IPS-15b (cell line): ENCODE measurements around the gene CCNL2.
"Not testable (repeated sequence)": the region's sequence is repeated elsewhere in the genome, so short reads cannot be mapped to it uniquely, and the experiment has no call there.

Experiments used
- H3K27me3 ChIP-seq: one replicate; pipeline ENCODE4 v1.6.1; 2013; ENCODE audit warnings: low read length; ENCODE audit not compliant: control insufficient read depth, insufficient read depth
- H3K36me3 ChIP-seq: one replicate; pipeline ENCODE4 v1.6.1; 2013; ENCODE audit warnings: low read length; ENCODE audit not compliant: control insufficient read depth, insufficient read depth
- H3K4me1 ChIP-seq: one replicate; pipeline ENCODE4 v1.6.1; 2013; ENCODE audit warnings: mild to moderate bottlenecking, low read length; ENCODE audit not compliant: control insufficient read depth, insufficient read depth
- H3K4me3 ChIP-seq: one replicate; pipeline ENCODE4 v1.5.1; 2013; ENCODE audit warnings: low read depth, low read length
- H3K9ac ChIP-seq: one replicate; pipeline ENCODE4 v1.6.1; 2013; ENCODE audit warnings: low read depth, mild to moderate bottlenecking, low read length
- H3K9me3 ChIP-seq: one replicate; pipeline ENCODE4 v1.6.1; 2013; ENCODE audit warnings: mild to moderate bottlenecking, low read length; ENCODE audit not compliant: control insufficient read depth, insufficient read depth

CCNL2 gene

GRCh38 chr1:1373051-1373814 lies 25.9 kb downstream of the CCNL2 start:
- no peak overlapping the region for H3K9ac ChIP-seq
- H3K9me3 ChIP-seq: no peaks in the 10 kb centered on the region
- peaks cover 3% of the 10 kb centered on the region for H3K4me1 ChIP-seq
- H3K36me3 ChIP-seq: peaks cover 12% of the 10 kb centered on the region
- H3K27me3 ChIP-seq: no peaks in the 10 kb centered on the region
- no peak overlapping the region for H3K4me3 ChIP-seq

GRCh38 chr1:1371746-1372711 lies 27.1 kb downstream of the CCNL2 start:
- Histone ChIP-seq H3K27me3 (no peaks in the 10 kb centered on the region), H3K9ac (no peak overlapping the region), H3K4me3 (peak overlapping the region; percentile 18), H3K4me1 (peaks cover 3% of the 10 kb centered on the region), H3K9me3 (peaks cover 5% of the 10 kb centered on the region), H3K36me3 (peaks cover 12% of the 10 kb centered on the region)

- no peak overlapping the region for H3K4me3 ChIP-seq
- peaks cover 3% of the 10 kb centered on the region for H3K4me1 ChIP-seq
- no peaks in the 10 kb centered on the region for H3K27me3 ChIP-seq
- H3K9ac ChIP-seq: no peak overlapping the region
- peaks cover 12% of the 10 kb centered on the region for H3K36me3 ChIP-seq
- H3K9me3 ChIP-seq: peaks cover 11% of the 10 kb centered on the region
Measured at GRCh38 chr1:1371364-1371745, 27.8 kb downstream of the CCNL2 start.

- H3K9me3 ChIP-seq: peaks cover 15% of the 10 kb centered on the region
- no peak overlapping the region for H3K9ac ChIP-seq
- no peak overlapping the region for H3K4me3 ChIP-seq
- peaks cover 12% of the 10 kb centered on the region for H3K36me3 ChIP-seq
- H3K4me1 ChIP-seq: peaks cover 3% of the 10 kb centered on the region
- no peaks in the 10 kb centered on the region for H3K27me3 ChIP-seq
Measured at GRCh38 chr1:1370771-1371300, 28.3 kb downstream of the CCNL2 start.

- not testable (repeated sequence) for H3K27me3 ChIP-seq, H3K4me3 ChIP-seq, H3K9ac ChIP-seq, H3K4me1 ChIP-seq
- Histone ChIP-seq H3K36me3 (peaks cover 12% of the 10 kb centered on the region), H3K9me3 (peaks cover 15% of the 10 kb centered on the region)
Measured at GRCh38 chr1:1370094-1370493, 29.0 kb downstream of the CCNL2 start.

GRCh38 chr1:1367315-1367714 lies 31.8 kb downstream of the CCNL2 start:
- peaks cover 1% of the 10 kb centered on the region for H3K36me3 ChIP-seq
- no peaks in the 10 kb centered on the region for H3K27me3 ChIP-seq
- peaks cover 15% of the 10 kb centered on the region for H3K9me3 ChIP-seq
- H3K9ac ChIP-seq: no peak overlapping the region
- no peaks in the 10 kb centered on the region for H3K4me1 ChIP-seq
- H3K4me3 ChIP-seq: no peak overlapping the region

- Histone ChIP-seq H3K27me3 (no peaks in the 10 kb centered on the region), H3K36me3 (no peaks in the 10 kb centered on the region), H3K9ac (no peak overlapping the region), H3K4me1 (peaks cover 2% of the 10 kb centered on the region), H3K4me3 (no peak overlapping the region), H3K9me3 (peaks cover 15% of the 10 kb centered on the region)
Measured at GRCh38 chr1:1366699-1367066, 32.5 kb downstream of the CCNL2 start.

GRCh38 chr1:1365875-1366698 lies 33.0 kb downstream of the CCNL2 start:
- Histone ChIP-seq H3K4me3 (no peak overlapping the region), H3K4me1 (peaks cover 2% of the 10 kb centered on the region), H3K27me3 (no peaks in the 10 kb centered on the region), H3K9me3 (peaks cover 15% of the 10 kb centered on the region), H3K9ac (no peak overlapping the region), H3K36me3 (no peaks in the 10 kb centered on the region)

- Histone ChIP-seq H3K9me3 (peaks cover 15% of the 10 kb centered on the region), H3K4me3 (no peak overlapping the region), H3K36me3 (no peaks in the 10 kb centered on the region), H3K4me1 (peaks cover 2% of the 10 kb centered on the region), H3K9ac (no peak overlapping the region), H3K27me3 (no peaks in the 10 kb centered on the region)
Measured at GRCh38 chr1:1364266-1364665, 34.9 kb downstream of the CCNL2 start.

GRCh38 chr1:1361982-1362423 lies 37.1 kb downstream of the CCNL2 start:
- H3K4me3 ChIP-seq: no peak overlapping the region
- no peaks in the 10 kb centered on the region for H3K36me3 ChIP-seq
- peaks cover 11% of the 10 kb centered on the region for H3K9me3 ChIP-seq
- H3K9ac ChIP-seq: no peak overlapping the region
- peaks cover 5% of the 10 kb centered on the region for H3K4me1 ChIP-seq
- no peaks in the 10 kb centered on the region for H3K27me3 ChIP-seq
